ENCODE data around the gene CSF2.
"Not testable (repeated sequence)": the region's sequence is repeated elsewhere in the genome, so short reads cannot be mapped to it uniquely, and the experiment has no call there.

DNA sequence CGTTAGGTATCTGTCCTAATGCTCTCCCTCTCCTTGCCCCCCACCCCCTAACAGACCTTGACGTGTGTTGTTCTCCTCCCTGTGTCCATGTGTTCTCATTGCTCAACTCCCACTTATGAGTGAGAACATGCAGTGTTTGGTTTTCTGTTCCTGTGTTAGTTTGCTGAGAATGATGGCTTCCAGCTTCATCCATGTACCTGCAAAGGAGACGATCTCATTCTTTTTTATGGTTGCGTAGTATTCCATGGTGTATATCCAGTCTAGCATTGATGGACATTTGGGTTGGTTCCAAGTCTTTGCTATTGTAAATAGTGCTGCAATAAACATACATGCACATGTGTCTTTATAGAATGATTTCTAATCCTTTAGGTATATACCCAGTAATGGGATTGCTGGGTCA, 50.0 kb downstream of the CSF2 start:
- TF ChIP-seq SRF (IDR thresholded peaks at IDR 0.05; ENCODE audit: low read depth); POLR2A (IDR thresholded peaks at IDR 0.05; ENCODE audit: borderline replicate concordance, extremely low read depth, insufficient read depth, insufficient read length); EZH2 (IDR thresholded peaks at IDR 0.05); ELF1 (IDR thresholded peaks at IDR 0.05; ENCODE audit: borderline replicate concordance, low read depth): not testable (repeated sequence)
- TF ChIP-seq, protein P1, sequence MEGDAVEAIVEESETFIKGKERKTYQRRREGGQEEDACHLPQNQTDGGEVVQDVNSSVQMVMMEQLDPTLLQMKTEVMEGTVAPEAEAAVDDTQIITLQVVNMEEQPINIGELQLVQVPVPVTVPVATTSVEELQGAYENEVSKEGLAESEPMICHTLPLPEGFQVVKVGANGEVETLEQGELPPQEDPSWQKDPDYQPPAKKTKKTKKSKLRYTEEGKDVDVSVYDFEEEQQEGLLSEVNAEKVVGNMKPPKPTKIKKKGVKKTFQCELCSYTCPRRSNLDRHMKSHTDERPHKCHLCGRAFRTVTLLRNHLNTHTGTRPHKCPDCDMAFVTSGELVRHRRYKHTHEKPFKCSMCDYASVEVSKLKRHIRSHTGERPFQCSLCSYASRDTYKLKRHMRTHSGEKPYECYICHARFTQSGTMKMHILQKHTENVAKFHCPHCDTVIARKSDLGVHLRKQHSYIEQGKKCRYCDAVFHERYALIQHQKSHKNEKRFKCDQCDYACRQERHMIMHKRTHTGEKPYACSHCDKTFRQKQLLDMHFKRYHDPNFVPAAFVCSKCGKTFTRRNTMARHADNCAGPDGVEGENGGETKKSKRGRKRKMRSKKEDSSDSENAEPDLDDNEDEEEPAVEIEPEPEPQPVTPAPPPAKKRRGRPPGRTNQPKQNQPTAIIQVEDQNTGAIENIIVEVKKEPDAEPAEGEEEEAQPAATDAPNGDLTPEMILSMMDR (IDR thresholded peaks at IDR 0.05 in 2 of 3, conservative IDR thresholded peaks at IDR 0.05 in 1 of 3; ENCODE audit: borderline replicate concordance in 1 of 3, insufficient read depth in 1 of 3, low read depth in 2 of 3, low read length in 2 of 3), result not testable (repeated sequence)

Data from HCT116 (cell line).